ENCODE data around the gene PDS5A.
"Not testable (repeated sequence)": the region's sequence is repeated elsewhere in the genome, so short reads cannot be mapped to it uniquely, and the experiment has no call there.

Gene PDS5A

GRCh38 chr4:39900966-39901365 is 76.7 kb downstream of the PDS5A start:
- no peak for DNase-seq (ENCODE audit: low read depth in 2 of 2, low spot score in 1 of 2)

DNA sequence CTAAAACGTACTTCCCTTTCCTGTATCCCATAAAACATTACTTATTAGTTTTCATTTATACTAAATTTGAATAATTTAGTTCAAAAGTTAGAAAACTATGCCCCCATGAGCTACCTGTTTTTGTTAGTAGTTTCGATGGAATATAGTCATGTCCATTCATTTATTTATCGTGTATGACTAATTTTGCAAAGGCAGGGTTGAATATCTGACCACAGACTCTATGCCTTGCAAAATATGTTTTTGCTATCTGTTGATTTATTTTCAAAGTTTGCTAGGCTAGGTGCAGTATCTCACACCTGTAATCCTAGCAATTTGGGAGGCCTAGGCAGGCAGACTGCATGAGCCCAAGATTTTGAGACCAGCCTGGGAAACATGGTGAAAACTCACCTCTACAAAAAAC is 78.4 kb downstream of the PDS5A start:
- DNase-seq (ENCODE audit: low read depth in 2 of 2, low spot score in 1 of 2), result no peak

GRCh38 chr4:39898015-39898414 is 79.7 kb downstream of the PDS5A start:
- no peak for DNase-seq (ENCODE audit: low read depth in 2 of 2, low spot score in 1 of 2)

DNA sequence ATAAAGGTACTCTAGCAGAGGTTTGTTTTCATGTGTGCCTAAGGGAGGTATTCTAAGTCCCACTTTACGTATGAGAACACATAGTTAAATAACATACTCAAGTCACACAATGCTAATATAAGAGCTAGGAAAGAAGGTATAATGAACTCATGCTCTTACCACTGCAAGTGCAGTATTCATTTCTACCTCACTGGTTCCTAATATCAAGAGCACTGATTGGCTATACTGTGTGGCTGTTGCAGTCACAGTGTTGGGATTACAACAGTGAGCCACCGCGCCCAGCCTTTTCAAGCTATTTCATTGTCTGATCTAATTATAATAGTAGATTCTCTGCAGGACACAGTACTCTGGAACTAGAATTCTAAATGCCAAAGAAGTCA is 84.0 kb downstream of the PDS5A start:
- no peak for DNase-seq (ENCODE audit: low read depth in 2 of 2, low spot score in 1 of 2)

DNA sequence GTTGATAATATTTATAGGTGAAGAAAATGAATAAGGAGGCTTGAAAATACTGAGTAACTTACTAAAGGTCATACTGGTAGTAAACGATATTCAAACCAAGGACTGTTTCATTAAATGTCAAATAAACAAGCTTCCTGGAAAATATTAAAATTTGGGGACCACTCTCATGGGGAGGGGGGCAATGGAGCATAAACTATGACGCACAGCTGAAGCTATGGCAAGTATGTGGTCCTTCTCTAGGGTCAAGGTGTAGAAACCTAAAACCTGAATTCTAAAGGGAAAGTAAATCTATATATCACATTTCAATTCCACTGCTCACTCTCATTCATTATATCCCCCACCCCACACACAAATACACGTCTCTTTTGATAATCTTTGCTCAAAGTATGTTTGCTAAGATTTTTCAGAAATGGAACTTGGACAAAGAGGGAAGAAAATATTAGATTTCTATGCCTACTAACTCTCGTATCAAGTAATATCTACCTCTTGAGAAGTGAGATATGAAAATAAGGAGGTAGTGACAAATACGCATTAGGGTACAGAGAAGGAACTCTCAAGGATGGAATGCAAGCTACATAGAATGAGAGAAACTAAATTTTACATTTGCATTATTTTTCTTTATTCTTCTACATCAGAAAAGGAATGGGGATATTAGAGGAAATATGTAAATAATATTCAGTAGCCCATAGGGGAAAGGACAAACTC is 84.6 kb downstream of the PDS5A start:
- no peak for DNase-seq (ENCODE audit: low read depth in 2 of 2, low spot score in 1 of 2)

- no peak for DNase-seq (ENCODE audit: low read depth in 2 of 2, low spot score in 1 of 2)
Observed at GRCh38 chr4:39889226-39889625, 88.5 kb downstream of the PDS5A start.

DNA sequence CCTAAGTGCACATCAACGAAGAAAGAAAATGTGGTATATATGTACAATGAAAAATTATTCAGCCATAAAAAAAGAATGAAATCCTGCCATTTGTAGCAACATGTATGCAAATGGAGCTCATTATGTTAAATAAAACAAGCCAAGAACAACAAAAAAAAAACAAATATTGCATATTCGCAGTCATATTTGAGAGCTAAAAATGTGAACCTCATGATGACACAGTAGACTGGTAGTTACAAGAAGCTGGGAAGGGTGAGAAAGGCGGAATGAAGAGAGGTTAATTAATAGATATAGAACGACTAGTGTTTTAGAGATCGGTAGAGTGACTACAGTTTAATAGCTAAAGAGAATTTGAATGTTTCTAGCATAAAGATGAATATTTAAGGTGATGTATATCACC is 89.2 kb downstream of the PDS5A start:
- no peak for DNase-seq (ENCODE audit: low read depth in 2 of 2, low spot score in 1 of 2)

DNA sequence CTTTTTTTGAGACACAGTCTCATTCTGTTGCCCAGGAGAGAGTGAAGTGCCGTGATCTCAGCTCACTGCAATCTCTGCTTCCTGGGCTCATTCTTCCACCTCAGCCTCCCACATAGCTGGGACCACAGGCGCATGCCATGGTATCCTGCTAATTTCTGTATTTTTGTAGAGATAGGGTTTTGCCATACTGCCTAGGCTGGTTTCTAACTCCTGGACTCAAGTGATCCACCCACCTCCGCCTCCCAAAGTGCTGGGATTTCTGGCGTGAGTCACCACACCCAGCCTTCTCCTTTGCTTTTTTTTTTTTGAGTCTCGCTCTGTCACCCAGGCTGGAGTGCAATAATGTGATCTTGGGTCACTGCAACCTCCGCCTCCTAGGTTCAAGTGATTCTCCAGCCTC is 94.1 kb downstream of the PDS5A start:
- DNase-seq (ENCODE audit: low read depth in 2 of 2, low spot score in 1 of 2), result no peak

- no peak for DNase-seq (ENCODE audit: low read depth in 2 of 2, low spot score in 1 of 2)
Observed at GRCh38 chr4:39881789-39882188, 95.9 kb downstream of the PDS5A start.

- DNase-seq (ENCODE audit: low read depth in 2 of 2, low spot score in 1 of 2), result no peak
Observed at GRCh38 chr4:39877971-39878370, 99.7 kb downstream of the PDS5A start.

DNA sequence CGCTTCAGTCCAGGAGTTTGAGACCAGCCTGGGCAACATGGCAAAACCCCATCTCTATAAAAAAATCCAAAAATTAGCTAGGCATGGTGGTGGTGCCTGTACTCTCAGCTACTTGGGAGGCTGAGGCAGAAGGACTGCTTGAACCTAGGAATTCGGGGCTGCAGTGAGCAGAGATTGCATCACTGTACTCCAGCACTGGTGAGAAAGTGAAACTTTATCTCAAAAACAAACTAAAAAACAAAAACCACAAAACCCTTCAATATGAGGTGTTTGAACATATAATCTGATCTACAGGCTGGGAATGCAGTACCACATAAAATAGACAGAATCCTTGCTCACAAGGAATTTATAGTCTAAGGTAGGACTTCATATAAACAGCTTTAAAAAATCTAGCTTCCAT is 103.9 kb downstream of the PDS5A start:
- DNase-seq (ENCODE audit: low read depth in 2 of 2, low spot score in 1 of 2), result no peak

DNA sequence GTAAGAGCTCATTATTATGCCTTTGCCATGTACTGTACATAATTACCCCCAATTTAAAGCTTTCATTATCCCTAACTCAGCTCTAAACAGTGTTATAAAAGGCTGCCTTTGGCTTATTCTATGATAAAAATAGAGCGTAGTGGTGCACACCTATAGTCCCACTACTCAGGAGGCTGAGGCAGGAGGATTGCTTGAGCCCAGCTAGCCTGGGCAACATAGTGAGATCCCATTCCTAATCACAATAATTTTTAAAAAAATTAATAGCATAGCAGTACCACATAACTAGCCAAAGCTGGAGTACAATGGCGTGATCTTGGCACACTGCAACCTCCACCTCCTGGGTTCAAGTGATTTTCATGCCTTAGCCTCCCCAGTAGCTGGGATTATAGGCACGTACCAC is 112.4 kb downstream of the PDS5A start:
- DNase-seq (ENCODE audit: low read depth in 2 of 2, low spot score in 1 of 2), result no peak

GRCh38 chr4:39864391-39864790 is 113.3 kb downstream of the PDS5A start:
- DNase-seq (ENCODE audit: low read depth in 2 of 2, low spot score in 1 of 2), result no peak

DNA sequence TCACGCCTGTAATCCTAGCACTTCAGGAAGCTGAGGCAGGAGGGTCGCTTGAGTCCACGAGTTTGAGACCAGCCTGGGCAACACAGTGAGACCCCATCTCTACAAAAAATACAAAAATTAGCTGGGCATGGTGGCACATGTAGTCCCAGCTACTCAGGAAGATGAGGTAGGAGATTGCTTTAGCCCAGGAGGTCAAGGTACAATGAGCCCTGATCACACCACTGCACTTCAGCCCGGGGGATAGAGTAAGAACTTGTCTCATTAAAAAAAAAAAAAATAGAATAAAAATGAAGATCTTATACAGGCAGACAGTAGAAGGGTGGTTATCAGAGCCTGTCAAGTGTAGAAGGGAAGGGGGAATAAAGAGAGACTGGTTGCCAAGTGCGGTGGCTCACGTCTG is 116.9 kb downstream of the PDS5A start:
- DNase-seq (ENCODE audit: low read depth in 2 of 2, low spot score in 1 of 2), result no peak

DNA sequence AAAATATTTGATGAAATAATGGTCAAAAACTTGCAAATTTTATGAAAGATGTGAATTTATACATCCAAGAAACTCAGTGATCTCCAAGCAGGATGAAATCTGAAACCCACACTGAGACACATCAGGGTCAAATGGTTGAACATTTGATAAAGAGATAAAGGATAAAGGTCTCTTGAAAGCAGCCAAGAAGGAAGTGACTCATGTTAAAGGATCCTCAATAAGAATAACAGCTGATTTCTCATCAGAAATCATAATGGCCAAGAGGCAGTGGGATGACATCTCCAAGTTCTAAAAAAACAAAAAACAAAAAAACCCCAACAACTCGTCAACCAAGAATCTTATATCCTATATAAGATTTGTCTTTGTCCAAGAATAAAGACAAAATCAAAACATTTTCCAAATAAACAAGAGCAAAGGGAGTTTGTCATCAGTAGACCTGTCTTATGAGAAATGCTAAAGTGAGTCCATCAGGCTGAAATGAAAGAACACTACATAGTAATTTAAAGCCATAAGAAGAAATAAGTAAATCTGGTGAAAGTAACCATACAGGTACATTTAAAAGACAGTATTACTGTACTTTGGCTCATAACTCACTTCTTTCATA is 121.7 kb downstream of the PDS5A start:
- DNase-seq (ENCODE audit: low read depth in 2 of 2, low spot score in 1 of 2), result no peak

GRCh38 chr4:39852636-39853035 is 125.1 kb downstream of the PDS5A start:
- no peak for DNase-seq (ENCODE audit: low read depth in 2 of 2, low spot score in 1 of 2)

DNA sequence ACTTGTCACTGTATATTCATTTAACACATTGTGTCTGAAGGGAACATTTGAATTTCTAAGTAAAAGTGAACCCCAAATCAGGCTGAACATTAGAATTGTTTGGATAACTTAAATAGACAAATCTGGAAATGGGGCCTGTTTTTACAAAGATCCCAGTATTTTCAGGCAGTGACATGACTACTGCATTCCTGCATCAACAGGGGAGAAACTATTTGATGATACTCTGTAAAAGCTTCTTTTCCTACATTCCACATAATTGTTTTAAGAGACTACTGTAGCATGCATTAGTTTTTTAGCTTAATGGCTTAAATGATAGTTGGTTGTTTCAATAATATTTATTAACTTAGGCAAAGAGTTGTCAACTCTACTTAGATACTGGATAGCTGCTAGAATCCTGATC is 127.0 kb downstream of the PDS5A start:
- no peak for DNase-seq (ENCODE audit: low read depth in 2 of 2, low spot score in 1 of 2)

DNA sequence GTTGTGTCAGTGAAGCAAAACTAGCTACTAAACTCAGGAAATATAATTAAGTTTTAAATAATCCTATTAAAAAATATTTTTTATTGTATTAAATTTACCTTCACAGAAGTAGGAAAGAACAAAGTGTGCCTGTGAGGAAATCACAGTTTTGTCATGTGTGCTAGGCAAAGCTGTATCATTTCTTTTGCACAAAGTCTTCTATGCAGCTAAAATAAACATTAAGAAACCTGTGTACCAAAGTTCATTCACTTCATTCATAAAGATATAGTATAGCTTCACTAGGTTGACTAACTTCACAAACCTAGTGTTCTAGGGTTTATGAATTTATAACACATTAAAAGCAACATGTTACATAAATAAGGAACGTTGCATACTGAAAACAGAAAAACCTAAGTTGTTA is 131.0 kb downstream of the PDS5A start:
- DNase-seq (ENCODE audit: low read depth in 2 of 2, low spot score in 1 of 2), result no peak

GRCh38 chr4:39846120-39846519 is 131.6 kb downstream of the PDS5A start:
- no peak for DNase-seq (ENCODE audit: low read depth in 2 of 2, low spot score in 1 of 2)

- DNase-seq (ENCODE audit: low read depth in 2 of 2, low spot score in 1 of 2), result no peak
Observed at GRCh38 chr4:39841894-39842293, 135.8 kb downstream of the PDS5A start.

- DNase-seq (ENCODE audit: low read depth in 2 of 2, low spot score in 1 of 2), result not testable (repeated sequence)
Observed at GRCh38 chr4:39840516-39840915, 137.2 kb downstream of the PDS5A start.

GRCh38 chr4:39840027-39840426 is 137.7 kb downstream of the PDS5A start:
- no peak for DNase-seq (ENCODE audit: low read depth in 2 of 2, low spot score in 1 of 2)

DNA sequence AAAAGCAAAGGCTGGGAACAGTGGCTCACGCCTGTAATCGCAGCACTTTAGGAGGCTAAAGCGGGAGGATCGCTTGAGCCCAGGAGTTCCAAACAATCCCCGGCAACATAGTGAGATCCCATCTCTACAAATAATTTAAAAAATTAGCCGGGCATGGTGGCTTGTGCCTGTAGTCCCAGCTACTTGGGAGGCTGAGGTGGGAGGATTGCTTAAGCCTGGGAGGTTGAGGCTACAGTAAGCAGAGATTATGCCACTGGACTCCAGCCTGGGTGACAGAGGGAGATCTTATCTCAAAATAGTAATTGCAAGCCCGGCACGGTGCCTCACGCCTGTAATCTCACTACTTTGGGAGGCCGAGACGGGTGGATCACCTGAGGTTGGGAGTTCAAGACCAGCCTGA is 139.3 kb downstream of the PDS5A start:
- not testable (repeated sequence) for DNase-seq (ENCODE audit: low read depth in 2 of 2, low spot score in 1 of 2)
